Mucosa of rectum (tissue), 2 donors: ENCODE results near the gene SPATA45.

Experiments used
- H3K27ac ChIP-seq, 2 donors: one replicate each; pipeline ENCODE4 v1.7.0; 2013; ENCODE audit warnings: inconsistent platforms in 2 of 2, low read depth in 2 of 2, low read length in 2 of 2
- H3K27me3 ChIP-seq, 2 donors: one replicate each; pipeline ENCODE4 v1.7.0; 2013; ENCODE audit warnings: low read length in 2 of 2; ENCODE audit not compliant: control insufficient read depth in 2 of 2, insufficient read depth in 2 of 2
- H3K36me3 ChIP-seq, 2 donors: one replicate each; pipeline ENCODE4 v1.7.0; 2013; ENCODE audit warnings: low read length in 2 of 2; ENCODE audit not compliant: control insufficient read depth in 2 of 2, insufficient read depth in 2 of 2
- H3K4me1 ChIP-seq, 2 donors: one replicate each; pipeline ENCODE4 v1.7.0; 2013; ENCODE audit warnings: low read length in 2 of 2, mild to moderate bottlenecking in 1 of 2; ENCODE audit not compliant: control insufficient read depth in 2 of 2, insufficient read depth in 2 of 2
- H3K4me3 ChIP-seq, 2 donors: one replicate each; pipeline ENCODE4 v1.7.0; 2013; ENCODE audit warnings: low read length in 2 of 2
- H3K9ac ChIP-seq, 2 donors: one replicate each; pipeline ENCODE4 v1.7.0; 2013; ENCODE audit warnings: low read length in 2 of 2, low read depth in 1 of 2, mild to moderate bottlenecking in 1 of 2
- H3K9me3 ChIP-seq, 2 donors: one replicate each; pipeline ENCODE4 v1.7.0; 2013; ENCODE audit warnings: low read length in 2 of 2; ENCODE audit not compliant: control insufficient read depth in 2 of 2
- donor health status: healthy.
- donor health status: Normal muscosa, but diverticular disease.

Gene SPATA45

GRCh38 chr1:212816567-212817278 lies 30.7 kb downstream of the SPATA45 start:
- Histone ChIP-seq H3K4me3 (no peak overlapping the region), H3K27me3 (no peaks in the 10 kb centered on the region), H3K27ac (no peak overlapping the region), H3K9me3 (no peaks in the 10 kb centered on the region), H3K4me1 (no peaks in the 10 kb centered on the region), H3K9ac (no peak overlapping the region), H3K36me3 (no peaks in the 10 kb centered on the region)

- Histone ChIP-seq H3K4me3 (no peak overlapping the region), H3K9me3 (no peaks in the 10 kb centered on the region), H3K9ac (no peak overlapping the region), H3K36me3 (no peaks in the 10 kb centered on the region), H3K27ac (no peak overlapping the region), H3K4me1 (no peaks in the 10 kb centered on the region), H3K27me3 (no peaks in the 10 kb centered on the region)
These were observed 32.7 kb downstream of the SPATA45 start for GRCh38 chr1:212814537-212815334.

GRCh38 chr1:212805767-212806166 lies 41.7 kb downstream of the SPATA45 start:
- H3K4me1 ChIP-seq: no peaks in the 10 kb centered on the region
- H3K9me3 ChIP-seq: no peaks in the 10 kb centered on the region
- H3K4me3 ChIP-seq: no peak overlapping the region
- H3K27me3 ChIP-seq: no peaks in the 10 kb centered on the region
- peaks cover 0 to 11% of the 10 kb centered on the region in 2 donors for H3K36me3 ChIP-seq
- no peak overlapping the region for H3K9ac ChIP-seq
- no peak overlapping the region for H3K27ac ChIP-seq

GRCh38 chr1:212797681-212798080 lies 49.8 kb downstream of the SPATA45 start:
- Histone ChIP-seq H3K9me3 (no peaks in the 10 kb centered on the region), H3K27me3 (no peaks in the 10 kb centered on the region), H3K4me3 (no peak overlapping the region), H3K27ac (no peak overlapping the region), H3K36me3 (peaks cover 8 to 13% of the 10 kb centered on the region in 2 donors), H3K9ac (no peak overlapping the region), H3K4me1 (peaks cover 0 to 3% of the 10 kb centered on the region in 2 donors)

GRCh38 chr1:212794561-212795014 lies 52.9 kb downstream of the SPATA45 start:
- H3K9ac ChIP-seq: peak overlapping the region in 1 of 2 donors; percentile 34

GRCh38 chr1:212792396-212792908 lies 55.0 kb downstream of the SPATA45 start:
- Histone ChIP-seq H3K36me3 (peaks cover under 1 to 4% of the 10 kb centered on the region in 2 donors), H3K9ac (peak overlapping the region; percentile 95 to 98), H3K9me3 (no peaks in the 10 kb centered on the region), H3K27me3 (no peaks in the 10 kb centered on the region), H3K4me3 (peak overlapping the region; percentile 97 to 100), H3K4me1 (peaks cover 3 to 5% of the 10 kb centered on the region in 2 donors), H3K27ac (peak overlapping the region; percentile 94 to 95)

More at GRCh38 chr1:212794561-212795014, 52.9 kb downstream of the SPATA45 start:
- peaks cover 6 to 8% of the 10 kb centered on the region in 2 donors for H3K36me3 ChIP-seq
- H3K27me3 ChIP-seq: no peaks in the 10 kb centered on the region
- peaks cover 3 to 5% of the 10 kb centered on the region in 2 donors for H3K4me1 ChIP-seq
- no peaks in the 10 kb centered on the region for H3K9me3 ChIP-seq
- peak overlapping the region; percentile 0 to 40 for H3K27ac ChIP-seq
- no peak overlapping the region for H3K4me3 ChIP-seq

- H3K9ac ChIP-seq: peak within 1 kb of the TSS; percentile 95 to 98
- peaks cover 3 to 5% of the 10 kb centered on the region in 2 donors for H3K4me1 ChIP-seq
These were observed 55.6 kb downstream of the SPATA45 start, which contains the start of the genes NSL1 and TATDN3 for GRCh38 chr1:212791676-212792395. NSL1 (minus strand) TSS chr1:212791777; CDS start chr1:212791763, 14 bp downstream. TATDN3 (plus strand) TSS chr1:212791894; CDS start chr1:212791922, 28 bp downstream.

GRCh38 chr1:212791261-212791675 lies 56.2 kb downstream of the SPATA45 start:
- H3K4me1 ChIP-seq: peaks cover 3 to 5% of the 10 kb centered on the region in 2 donors
- peak overlapping the region; percentile 94 to 95 for H3K27ac ChIP-seq

More at GRCh38 chr1:212791676-212792395, 55.6 kb downstream of the SPATA45 start, which contains the start of the genes NSL1 and TATDN3:
- Histone ChIP-seq H3K27me3 (no peaks in the 10 kb centered on the region), H3K9me3 (no peaks in the 10 kb centered on the region), H3K36me3 (peaks cover 0 to 4% of the 10 kb centered on the region in 2 donors), H3K27ac (peak within 1 kb of the TSS; percentile 94 to 95), H3K4me3 (peak within 1 kb of the TSS; percentile 97 to 100)

GRCh38 chr1:212785871-212786270 lies 61.6 kb downstream of the SPATA45 start:
- H3K4me1 ChIP-seq: peaks cover 0 to under 1% of the 10 kb centered on the region in 2 donors
- peaks cover 12 to 26% of the 10 kb centered on the region in 2 donors for H3K36me3 ChIP-seq

More at GRCh38 chr1:212791261-212791675, 56.2 kb downstream of the SPATA45 start:
- Histone ChIP-seq H3K36me3 (peaks cover 0 to 5% of the 10 kb centered on the region in 2 donors), H3K9ac (peak overlapping the region; percentile 95 to 98), H3K27me3 (no peaks in the 10 kb centered on the region), H3K9me3 (no peaks in the 10 kb centered on the region), H3K4me3 (peak overlapping the region; percentile 97 to 100)

More at GRCh38 chr1:212785871-212786270, 61.6 kb downstream of the SPATA45 start:
- no peaks in the 10 kb centered on the region for H3K27me3 ChIP-seq
- H3K9ac ChIP-seq: no peak overlapping the region
- H3K9me3 ChIP-seq: no peaks in the 10 kb centered on the region
- H3K27ac ChIP-seq: no peak overlapping the region
- H3K4me3 ChIP-seq: no peak overlapping the region
